ENCODE results near the gene EXOSC7.

DNA sequence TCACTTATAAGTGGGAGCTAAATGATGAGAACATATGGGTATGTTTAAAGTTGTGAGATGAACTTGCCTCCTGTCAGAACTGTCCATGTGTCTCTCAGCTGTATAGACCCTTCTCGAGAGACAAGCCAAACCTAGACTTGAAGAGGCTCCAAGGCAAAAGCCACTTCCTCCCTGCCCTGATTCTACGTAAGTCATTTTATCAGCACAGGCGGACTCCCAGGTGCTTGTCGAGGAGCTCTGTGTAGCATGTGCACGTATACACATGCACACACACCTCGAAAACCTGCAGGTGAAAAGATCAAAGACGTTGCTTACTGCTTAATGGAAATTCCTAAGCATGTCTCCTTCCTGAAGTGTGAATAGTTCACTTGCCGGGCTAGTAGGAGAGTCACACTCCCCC is 44.5 kb downstream of the EXOSC7 start:
- TF ChIP-seq, protein P1, sequence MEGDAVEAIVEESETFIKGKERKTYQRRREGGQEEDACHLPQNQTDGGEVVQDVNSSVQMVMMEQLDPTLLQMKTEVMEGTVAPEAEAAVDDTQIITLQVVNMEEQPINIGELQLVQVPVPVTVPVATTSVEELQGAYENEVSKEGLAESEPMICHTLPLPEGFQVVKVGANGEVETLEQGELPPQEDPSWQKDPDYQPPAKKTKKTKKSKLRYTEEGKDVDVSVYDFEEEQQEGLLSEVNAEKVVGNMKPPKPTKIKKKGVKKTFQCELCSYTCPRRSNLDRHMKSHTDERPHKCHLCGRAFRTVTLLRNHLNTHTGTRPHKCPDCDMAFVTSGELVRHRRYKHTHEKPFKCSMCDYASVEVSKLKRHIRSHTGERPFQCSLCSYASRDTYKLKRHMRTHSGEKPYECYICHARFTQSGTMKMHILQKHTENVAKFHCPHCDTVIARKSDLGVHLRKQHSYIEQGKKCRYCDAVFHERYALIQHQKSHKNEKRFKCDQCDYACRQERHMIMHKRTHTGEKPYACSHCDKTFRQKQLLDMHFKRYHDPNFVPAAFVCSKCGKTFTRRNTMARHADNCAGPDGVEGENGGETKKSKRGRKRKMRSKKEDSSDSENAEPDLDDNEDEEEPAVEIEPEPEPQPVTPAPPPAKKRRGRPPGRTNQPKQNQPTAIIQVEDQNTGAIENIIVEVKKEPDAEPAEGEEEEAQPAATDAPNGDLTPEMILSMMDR (IDR thresholded peaks at IDR 0.05) = no peak
- TF ChIP-seq ZFX (IDR thresholded peaks at IDR 0.05; ENCODE audit: borderline replicate concordance) = no peak
